Prostate gland (tissue), 2 donors: Measurements from ENCODE around the gene HAUS5.

Experiments used
- CTCF ChIP-seq, 4 experiments: fragments of 200-600 bp in 2 of 4; fragments of 450-650 bp in 2 of 4; sonication (generic) in 2 of 4; IDR thresholded peaks; 1 replicate in 3 of 4; 2 replicates in 1 of 4; pipeline ENCODE4 v1.5.1; 2016 to 2019; ENCODE audit warnings: antibody characterized with exemption in 4 of 4, mild to moderate bottlenecking in 2 of 4, moderate library complexity in 2 of 4
- POLR2A ChIP-seq: fragments of 450-650 bp; IDR thresholded peaks from one replicate; pipeline ENCODE4 v1.6.1; 2016; ENCODE audit warnings: antibody characterized with exemption, mild to moderate bottlenecking

DNA sequence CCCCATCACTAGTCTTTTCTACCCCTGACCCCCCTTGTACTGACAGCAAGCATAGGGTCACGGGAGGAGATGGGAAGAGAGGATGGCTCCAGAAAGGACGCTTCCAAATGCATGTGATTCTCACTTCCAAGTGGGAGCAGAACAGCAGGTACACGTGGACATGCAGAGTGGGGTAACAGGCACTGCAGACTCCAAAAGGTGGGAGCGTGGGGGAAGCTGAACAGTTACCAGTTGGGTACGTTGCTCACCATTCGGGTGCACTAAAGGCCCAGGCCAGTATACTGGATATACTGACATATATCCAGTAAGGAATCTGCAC, 26.7 kb downstream of the HAUS5 start:
- TF ChIP-seq POLR2A (no peak), CTCF (IDR thresholded peaks at IDR 0.05) (no peak)
